GM12892 (cell line): Measurements from ENCODE around the gene PNPO.

Experiments
- POLR2A ChIP-seq: IDR thresholded peaks from 2 replicates; pipeline ENCODE4 v1.6.1; 2011; ENCODE audit warnings: low read depth, low read length, control low read depth
- POLR2AphosphoS5 ChIP-seq: IDR thresholded peaks from 2 replicates; pipeline ENCODE4 v1.6.1; 2011; ENCODE audit warnings: low read depth, low read length, control low read depth

GRCh38 chr17:47959825-47960655 is 18.7 kb downstream of the PNPO start:
- TF ChIP-seq POLR2AphosphoS5 (no peak), POLR2A (no peak)
